Loucy (cell line): ENCODE data around the gene CCDC134.

Experiments
- EZH2phosphoT487 ChIP-seq: fragments of 200-600 bp; IDR thresholded peaks from 2 replicates; pipeline ENCODE4 v1.6.1; 2018; ENCODE audit warnings: antibody characterized with exemption, mild to moderate bottlenecking, moderate library complexity, borderline replicate concordance
- TF ChIP-seq, protein P1 (sequence below): fragments of 200-600 bp; sonication (generic); conservative IDR thresholded peaks from 2 replicates; pipeline ENCODE4 v1.5.1; 2014; ENCODE audit warnings: mild to moderate bottlenecking, antibody characterized with exemption, low read length

GRCh38 chr22:41856469-41856868 is 56.0 kb downstream of the CCDC134 start:
- TF ChIP-seq, protein P1, sequence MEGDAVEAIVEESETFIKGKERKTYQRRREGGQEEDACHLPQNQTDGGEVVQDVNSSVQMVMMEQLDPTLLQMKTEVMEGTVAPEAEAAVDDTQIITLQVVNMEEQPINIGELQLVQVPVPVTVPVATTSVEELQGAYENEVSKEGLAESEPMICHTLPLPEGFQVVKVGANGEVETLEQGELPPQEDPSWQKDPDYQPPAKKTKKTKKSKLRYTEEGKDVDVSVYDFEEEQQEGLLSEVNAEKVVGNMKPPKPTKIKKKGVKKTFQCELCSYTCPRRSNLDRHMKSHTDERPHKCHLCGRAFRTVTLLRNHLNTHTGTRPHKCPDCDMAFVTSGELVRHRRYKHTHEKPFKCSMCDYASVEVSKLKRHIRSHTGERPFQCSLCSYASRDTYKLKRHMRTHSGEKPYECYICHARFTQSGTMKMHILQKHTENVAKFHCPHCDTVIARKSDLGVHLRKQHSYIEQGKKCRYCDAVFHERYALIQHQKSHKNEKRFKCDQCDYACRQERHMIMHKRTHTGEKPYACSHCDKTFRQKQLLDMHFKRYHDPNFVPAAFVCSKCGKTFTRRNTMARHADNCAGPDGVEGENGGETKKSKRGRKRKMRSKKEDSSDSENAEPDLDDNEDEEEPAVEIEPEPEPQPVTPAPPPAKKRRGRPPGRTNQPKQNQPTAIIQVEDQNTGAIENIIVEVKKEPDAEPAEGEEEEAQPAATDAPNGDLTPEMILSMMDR, result no peak
- TF ChIP-seq EZH2phosphoT487, result no peak
